Mucosa of descending colon (tissue), 3 donors: ENCODE measurements around the gene LTA4H. TPM values are rescaled to one million over a fixed set of nuclear protein-coding genes. Genes with fewer than 3 reads are reported as not detected.
A peak's percentile ranks its signal among the peaks of the same experiment; 100 is the strongest.

Experiments used
- ATAC-seq: fragments of 200-7000 bp; cut with Tn5 transposase; one replicate; pipeline ENCODE4 v1.9.1; 2020; ENCODE audit warnings: mild to moderate bottlenecking, moderate library complexity
- DNase-seq, 3 donors: peaks; one replicate each; pipeline ENCODE4 v3.0.0-alpha.2; 2020
- H3K36me3 ChIP-seq: fragments of 200-600 bp; one replicate; pipeline ENCODE4 v1.8.0; 2021; ENCODE audit warnings: low read depth, mild to moderate bottlenecking
- H3K4me1 ChIP-seq: fragments of 200-600 bp; one replicate; pipeline ENCODE4 v1.8.0; 2021; ENCODE audit warnings: low read depth, mild to moderate bottlenecking
- H3K4me3 ChIP-seq: fragments of 200-600 bp; one replicate; pipeline ENCODE4 v1.8.0; 2021; ENCODE audit warnings: mild to moderate bottlenecking
- H3K9me3 ChIP-seq: fragments of 200-600 bp; one replicate; pipeline ENCODE4 v1.8.0; 2021; ENCODE audit warnings: mild to moderate bottlenecking
- CTCF ChIP-seq: fragments of 200-600 bp; IDR thresholded peaks from one replicate; pipeline ENCODE4 v1.8.0; 2022; ENCODE audit warnings: antibody characterized with exemption, mild to moderate bottlenecking
- intact Hi-C, 2 donors: fragments of 100-400 bp; cut with DNase I in 1 of 2; cut with micrococcal nuclease in 1 of 2; formaldehyde crosslinking; loops; one replicate each; pipeline versions ENCODE4 v1.11.0 to v1.11.1; 2022; cut with DNase I, micrococcal nuclease
- total RNA-seq, 3 donors: library from RNA; stranded (reverse); fragmentation: NEBNext Ultra II Directional in 2 of 3; extraction: Animal tissue kit (Norgen Biotek cat#: 25700) in 2 of 3; gene quantifications; one replicate each; pipeline versions ENCODE4 v1.2.1 to v1.2.4, GENCODE V29; 2021 to 2023
- donor health status: DM: no; HTN: no; CAD: no; lungs with moderate emphysema.
- donor health status: DM: no; HTN: no; CAD: no.
- donor health status: DM: no; HTN: yes; CAD: no.

Gene LTA4H
- total RNA-seq, 3 donors from 2014 or later, result 52.8 to 68.2 (median 56.9) TPM

GRCh38 chr12:96049101-96049500 is 13.7 kb upstream of the LTA4H start:
- intact Hi-C loops, result no loop called here
- ATAC-seq (no peak), DNase-seq (no peak)
- H3K4me3 ChIP-seq, result no peak overlapping the region
- TF ChIP-seq CTCF, result no peak
- H3K36me3 ChIP-seq, result no peaks in the 10 kb centered on the region
- peaks cover 20% of the 10 kb centered on the region for H3K4me1 ChIP-seq
- no peaks in the 10 kb centered on the region for H3K9me3 ChIP-seq

GRCh38 chr12:96048393-96048969 is 13.1 kb upstream of the LTA4H start:
- Histone ChIP-seq H3K9me3 (no peaks in the 10 kb centered on the region), H3K4me1 (peaks cover 20% of the 10 kb centered on the region), H3K4me3 (no peak overlapping the region), H3K36me3 (no peaks in the 10 kb centered on the region)
- ATAC-seq, result no peak
- TF ChIP-seq CTCF, result no peak
- no peak for DNase-seq
- intact Hi-C loops, result no loop called here

GRCh38 chr12:96047229-96048211 is 12.1 kb upstream of the LTA4H start:
- no peak for TF ChIP-seq CTCF
- no peak overlapping the region for H3K4me3 ChIP-seq
- intact Hi-C loops, result no loop called here
- H3K36me3 ChIP-seq, result no peaks in the 10 kb centered on the region
- peak; percentile 75 for ATAC-seq
- H3K4me1 ChIP-seq, result peaks cover 20% of the 10 kb centered on the region
- peak in 1 of 3 donors; percentile 43 for DNase-seq
- H3K9me3 ChIP-seq, result no peaks in the 10 kb centered on the region

GRCh38 chr12:96046543-96047228 is 11.3 kb upstream of the LTA4H start:
- intact Hi-C loops, result no loop called here
- H3K9me3 ChIP-seq, result no peaks in the 10 kb centered on the region
- H3K36me3 ChIP-seq, result no peaks in the 10 kb centered on the region
- DNase-seq, result no peak
- TF ChIP-seq CTCF, result no peak
- no peak overlapping the region for H3K4me3 ChIP-seq
- peak; percentile 21 for ATAC-seq
- peaks cover 20% of the 10 kb centered on the region for H3K4me1 ChIP-seq

GRCh38 chr12:96045566-96045965 is 10.2 kb upstream of the LTA4H start:
- H3K4me1 ChIP-seq, result peaks cover 20% of the 10 kb centered on the region
- no peak overlapping the region for H3K4me3 ChIP-seq
- DNase-seq, result no peak
- H3K36me3 ChIP-seq, result no peaks in the 10 kb centered on the region
- TF ChIP-seq CTCF, result no peak
- intact Hi-C loops, result no loop called here
- no peaks in the 10 kb centered on the region for H3K9me3 ChIP-seq
- ATAC-seq, result peak; percentile 6
